Measurements from ENCODE around the gene YLPM1.

YLPM1 gene

GRCh38 chr14:74846168-74846567 is 83.1 kb downstream of the YLPM1 start:
- DNase-seq = no peak

GRCh38 chr14:74846968-74847665 is 84.0 kb downstream of the YLPM1 start:
- DNase-seq = peak in 1 of 2 experiments; percentile 14

DNA sequence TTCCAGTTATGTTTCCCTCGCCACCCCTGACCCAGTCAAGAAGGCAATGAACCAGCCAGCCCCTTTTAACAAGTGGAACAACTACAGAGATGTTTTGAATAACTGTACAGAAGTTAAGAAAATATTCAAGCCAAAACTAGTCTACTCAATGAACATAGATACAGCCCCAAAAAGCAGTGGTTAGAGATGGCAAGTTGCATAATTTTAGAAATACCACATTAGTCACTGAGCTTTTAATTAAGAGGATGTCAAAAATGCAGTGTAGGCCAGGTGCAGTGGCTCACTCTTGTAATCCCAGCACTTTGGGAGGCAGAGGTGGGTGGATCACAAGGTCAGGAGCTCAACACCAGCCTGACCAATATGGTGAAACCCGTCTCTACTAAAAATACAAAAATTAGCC is 85.7 kb downstream of the YLPM1 start:
- DNase-seq = no peak

DNA sequence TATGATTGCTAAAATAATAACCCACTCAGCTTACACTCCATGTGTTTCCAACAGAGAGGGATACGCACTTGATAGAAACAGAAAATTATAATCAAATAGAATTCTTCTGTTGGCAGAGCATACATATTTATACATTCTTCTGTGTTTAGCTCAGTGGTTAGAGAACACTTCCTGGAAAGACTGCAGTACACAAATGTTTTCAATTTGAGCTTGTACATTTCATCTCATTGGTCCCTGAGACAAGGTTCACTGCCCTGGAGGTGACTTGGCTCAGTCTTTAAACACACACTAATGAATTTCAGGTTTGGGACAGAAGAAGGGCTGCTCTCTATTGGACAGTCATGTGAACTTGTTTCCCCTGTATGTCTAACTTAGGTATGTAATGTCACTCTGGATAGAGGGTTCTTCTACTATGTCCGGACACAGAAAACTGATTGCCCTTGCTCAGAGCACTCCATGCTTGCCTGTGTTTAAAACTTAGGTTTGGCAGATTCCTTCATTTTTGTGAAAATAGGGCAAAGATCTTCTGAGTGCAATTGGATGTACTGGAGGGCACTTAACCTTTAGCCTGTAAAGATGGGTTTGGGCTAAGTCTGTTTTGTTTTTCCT is 89.9 kb downstream of the YLPM1 start:
- no peak for DNase-seq

DNA sequence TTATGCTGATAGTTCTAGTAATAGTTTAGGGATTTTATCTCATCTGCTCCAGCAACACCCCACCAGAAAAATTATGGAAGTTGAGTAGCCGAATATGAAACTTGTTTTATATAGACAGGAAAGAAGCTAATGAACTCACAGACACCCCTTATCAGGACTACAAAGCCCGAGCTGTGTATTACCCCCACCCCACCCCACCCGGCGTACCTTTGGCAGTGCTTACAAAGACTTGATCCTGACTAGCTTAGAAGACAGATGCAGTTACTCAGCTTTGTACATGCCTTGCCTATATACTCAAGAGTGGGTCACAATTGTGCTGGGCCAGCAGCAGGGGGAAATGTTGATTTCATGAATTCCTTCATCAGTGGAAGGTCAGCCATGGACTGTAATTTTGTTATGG is 90.5 kb downstream of the YLPM1 start:
- DNase-seq = no peak

- no peak for DNase-seq
Observed at GRCh38 chr14:74855021-74855420, 91.9 kb downstream of the YLPM1 start.

DNA sequence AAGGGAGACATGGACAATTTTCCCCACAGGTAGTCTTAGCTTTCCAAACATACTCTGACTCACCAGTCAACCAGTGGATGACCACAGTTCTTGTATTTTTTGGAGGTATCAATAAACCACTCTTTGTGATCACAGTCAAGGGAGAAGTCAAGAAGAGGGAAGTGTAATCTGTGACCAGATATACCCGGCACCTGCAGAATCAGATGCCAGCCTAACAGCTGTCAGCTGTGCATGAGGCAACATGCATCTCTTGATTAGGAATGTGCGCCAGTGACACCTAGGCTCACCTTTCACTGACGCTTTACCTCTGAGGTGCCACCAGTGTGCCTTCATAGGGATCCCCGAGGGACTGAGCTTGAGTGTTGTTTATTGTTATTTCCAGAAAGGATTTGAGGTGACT is 92.8 kb downstream of the YLPM1 start:
- DNase-seq = no peak

- no peak for DNase-seq
Observed at GRCh38 chr14:74856366-74856765, 93.2 kb downstream of the YLPM1 start.

- no peak for DNase-seq
Observed at GRCh38 chr14:74858022-74858421, 94.9 kb downstream of the YLPM1 start.

GRCh38 chr14:74859757-74860552 is 96.8 kb downstream of the YLPM1 start:
- no peak for DNase-seq

DNA sequence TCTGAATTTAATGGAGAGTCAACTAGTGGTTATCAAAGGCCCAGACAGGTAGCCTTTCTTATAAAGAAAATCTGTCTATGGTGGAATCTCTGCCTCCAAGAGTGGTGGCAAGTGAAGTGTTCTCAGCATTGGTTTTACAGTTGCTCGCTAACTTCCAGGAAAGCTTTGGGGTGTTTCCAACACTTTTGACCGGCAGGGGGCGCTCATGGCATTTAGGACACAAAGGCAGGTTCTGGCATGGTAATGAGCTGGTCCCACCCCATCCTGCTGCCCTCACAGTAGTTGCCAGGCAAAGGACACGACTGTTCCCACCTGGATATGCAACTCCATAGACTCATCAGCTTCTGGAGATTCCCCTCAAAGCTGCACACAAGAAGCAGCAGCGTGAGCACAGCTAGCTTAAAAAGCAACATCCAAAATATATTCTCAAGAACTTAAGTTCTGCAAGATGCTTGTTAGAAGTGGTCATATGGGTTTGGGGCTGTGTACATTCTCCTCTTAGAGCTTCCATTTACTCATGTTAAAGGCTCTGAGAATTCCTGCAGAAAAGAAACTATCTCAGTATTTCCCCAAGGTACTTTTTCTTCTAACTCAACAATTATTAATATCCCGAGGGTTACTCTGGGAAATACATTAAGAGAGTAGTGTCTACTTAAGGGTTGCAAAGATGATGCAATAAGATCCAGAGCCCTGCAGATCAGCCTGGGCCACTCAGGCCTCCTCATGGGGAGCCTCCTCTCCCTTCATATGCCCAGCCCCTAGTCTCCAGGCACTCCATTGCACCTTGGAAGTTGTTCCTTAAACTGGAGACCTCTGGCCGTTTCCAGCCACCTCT is 98.0 kb downstream of the YLPM1 start:
- peak; percentile 67 to 81 for DNase-seq

DNA sequence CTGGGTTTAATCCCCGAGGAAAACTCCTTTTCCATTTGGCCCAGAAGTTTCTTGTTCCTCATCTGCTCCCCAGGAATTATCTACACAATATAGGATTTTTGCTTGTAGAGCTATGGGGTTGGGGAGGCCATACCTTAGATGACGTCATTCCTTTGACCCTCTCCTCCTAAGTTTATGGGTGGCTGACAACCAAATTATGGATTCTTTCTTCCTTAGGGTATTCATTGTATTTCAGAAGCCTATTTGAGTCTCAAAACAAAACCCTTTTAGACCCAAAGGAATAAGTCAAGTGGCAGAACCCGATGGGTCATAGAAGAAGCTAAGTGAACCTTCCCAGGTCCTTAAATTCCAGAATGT is 98.6 kb downstream of the YLPM1 start:
- DNase-seq = no peak

GRCh38 chr14:74863274-74863673 is 100.2 kb downstream of the YLPM1 start:
- DNase-seq = no peak

DNA sequence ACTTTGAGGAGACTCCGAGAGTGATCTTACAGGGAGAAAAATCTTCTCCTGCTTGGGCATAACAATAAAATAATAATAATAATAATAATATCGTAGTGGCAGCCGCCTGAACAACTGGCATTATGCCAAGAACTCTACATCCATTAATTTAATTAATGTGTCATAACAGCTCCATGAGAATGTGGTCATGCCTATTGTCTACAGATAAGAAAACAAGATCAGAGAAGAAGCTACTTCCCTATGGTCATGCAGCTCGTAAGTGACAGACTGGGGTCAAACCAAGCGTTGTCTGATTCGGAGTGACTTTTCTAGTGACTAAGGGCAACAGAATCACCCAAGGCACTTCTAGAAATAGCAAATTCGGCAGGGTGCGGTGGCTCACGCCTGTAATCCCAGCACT is 101.1 kb downstream of the YLPM1 start:
- DNase-seq = no peak

DNA sequence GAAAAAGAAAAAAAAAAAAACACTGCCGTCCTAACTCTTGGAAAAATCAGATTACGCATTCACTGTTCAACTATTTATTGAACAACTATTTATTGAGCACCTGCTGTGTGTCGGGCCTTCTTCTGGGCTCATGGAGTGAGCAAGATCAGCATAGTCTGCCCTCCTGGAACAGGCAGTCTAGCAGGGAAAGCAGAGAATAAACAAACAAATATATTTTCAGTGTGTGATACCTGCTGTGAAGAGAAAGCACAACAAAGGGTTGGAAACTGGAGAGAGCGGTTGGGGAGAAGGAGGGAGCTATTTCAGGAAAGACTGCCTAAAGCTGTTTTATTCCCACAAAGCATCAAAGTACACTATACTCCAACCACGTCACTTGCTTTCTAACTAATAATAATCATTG is 102.0 kb downstream of the YLPM1 start:
- no peak for DNase-seq

DNA sequence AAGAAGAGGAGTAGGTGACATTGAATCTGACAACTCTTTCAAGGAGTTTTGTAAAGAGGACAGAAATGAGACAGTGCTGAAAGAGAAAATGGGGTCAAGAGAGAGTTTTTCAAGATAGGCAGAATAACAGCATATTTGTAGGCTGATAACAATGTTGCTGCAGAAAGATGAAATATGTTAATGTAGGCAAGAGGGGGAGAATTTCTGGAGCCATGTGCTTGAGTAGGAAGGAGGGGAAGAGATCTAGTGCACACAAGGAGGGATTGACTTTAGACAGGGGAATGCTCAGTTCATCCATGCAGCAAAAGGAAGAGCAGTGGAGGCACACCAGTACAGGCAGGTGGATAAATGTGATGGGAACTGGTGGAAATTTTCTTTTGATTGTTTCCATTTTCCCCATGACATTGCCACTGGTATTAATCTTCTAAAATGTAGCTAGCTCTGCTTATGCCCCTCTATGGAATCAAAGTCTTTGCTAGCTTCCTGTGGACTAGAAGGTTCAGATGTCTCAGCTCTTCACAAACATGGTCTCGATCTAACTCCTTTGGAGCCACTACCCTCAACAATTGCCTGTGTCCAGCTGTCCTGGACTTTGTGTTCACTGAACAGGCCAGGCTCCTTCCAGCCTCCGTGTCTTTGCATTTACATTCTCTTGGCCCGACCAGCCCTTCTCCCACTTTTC is 103.7 kb downstream of the YLPM1 start:
- DNase-seq = no peak

DNA sequence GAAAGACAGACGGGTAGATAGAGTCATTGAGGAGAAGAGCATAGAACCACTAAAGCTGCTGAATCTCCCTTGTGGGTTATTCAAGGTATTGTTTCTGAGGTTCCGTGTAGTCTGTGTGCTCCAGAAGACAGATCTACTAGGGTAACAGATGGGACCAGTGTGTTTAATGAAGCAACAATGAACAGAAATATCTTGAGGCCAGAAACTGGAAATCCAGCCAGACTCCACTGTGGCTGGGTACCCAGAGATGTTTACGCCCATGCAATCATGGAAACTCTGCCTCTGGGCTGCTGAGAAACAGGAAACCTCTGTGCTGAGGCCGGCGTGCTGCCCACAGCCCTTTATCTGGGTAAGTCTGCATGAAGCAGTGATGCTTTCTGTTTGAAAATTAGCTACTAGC is 104.6 kb downstream of the YLPM1 start:
- no peak for DNase-seq

DNA sequence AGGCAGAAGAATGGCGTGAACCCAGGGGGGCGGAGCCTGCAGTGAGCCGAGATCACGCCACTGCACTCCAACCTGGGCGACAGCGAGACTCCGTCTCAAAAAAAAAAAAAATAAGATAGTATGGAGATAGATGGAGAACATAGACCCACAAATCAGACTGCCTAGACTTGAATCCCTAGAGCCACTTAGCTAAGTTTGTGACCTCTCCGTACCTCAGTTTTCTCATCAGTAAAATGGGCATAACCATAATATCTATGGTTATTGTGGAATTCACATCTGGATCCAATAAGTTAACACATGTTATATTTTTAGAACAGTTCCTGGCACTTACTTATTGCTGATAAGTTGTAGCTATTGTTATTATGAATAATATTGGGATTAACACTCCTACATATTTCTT is 105.6 kb downstream of the YLPM1 start:
- DNase-seq = no peak

DNA sequence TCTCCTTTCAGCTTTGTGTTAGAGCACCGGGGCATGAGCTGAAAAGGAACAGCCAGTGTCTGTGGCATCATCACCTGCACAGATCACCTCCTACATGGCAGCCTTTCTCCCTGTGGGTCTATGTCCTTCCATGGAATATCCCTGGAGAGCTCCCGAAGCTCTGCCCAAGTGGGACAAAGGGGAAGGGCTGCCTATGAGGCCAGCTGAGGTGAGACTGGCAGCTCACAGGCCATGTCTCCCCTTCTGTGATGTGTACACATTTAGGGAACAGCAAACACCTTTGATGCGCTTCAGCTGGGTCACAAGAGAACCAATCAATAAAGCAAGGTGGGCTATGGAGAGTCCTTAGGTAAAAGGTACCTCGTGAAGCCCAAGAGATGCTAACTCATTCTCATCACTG is 108.7 kb downstream of the YLPM1 start:
- DNase-seq = no peak

DNA sequence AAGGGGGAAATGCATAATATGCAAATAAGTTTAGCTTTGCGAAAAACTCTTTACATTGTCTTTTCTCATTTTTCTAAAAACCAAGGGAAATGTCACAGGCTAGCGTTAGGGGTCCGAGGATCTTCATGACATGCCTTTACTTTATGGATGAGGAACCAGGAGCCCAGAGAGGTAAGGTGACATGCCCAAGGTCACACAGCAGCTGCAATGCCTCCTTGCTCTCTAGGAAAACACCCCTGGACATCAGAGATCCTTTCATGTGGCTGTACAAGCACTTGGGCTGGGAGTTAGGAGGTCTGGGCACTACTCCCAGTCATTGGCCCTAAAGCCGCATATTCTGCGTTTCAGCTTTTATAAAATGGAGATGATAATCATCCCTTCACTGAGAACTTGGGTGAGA is 112.1 kb downstream of the YLPM1 start:
- DNase-seq = no peak

DNA sequence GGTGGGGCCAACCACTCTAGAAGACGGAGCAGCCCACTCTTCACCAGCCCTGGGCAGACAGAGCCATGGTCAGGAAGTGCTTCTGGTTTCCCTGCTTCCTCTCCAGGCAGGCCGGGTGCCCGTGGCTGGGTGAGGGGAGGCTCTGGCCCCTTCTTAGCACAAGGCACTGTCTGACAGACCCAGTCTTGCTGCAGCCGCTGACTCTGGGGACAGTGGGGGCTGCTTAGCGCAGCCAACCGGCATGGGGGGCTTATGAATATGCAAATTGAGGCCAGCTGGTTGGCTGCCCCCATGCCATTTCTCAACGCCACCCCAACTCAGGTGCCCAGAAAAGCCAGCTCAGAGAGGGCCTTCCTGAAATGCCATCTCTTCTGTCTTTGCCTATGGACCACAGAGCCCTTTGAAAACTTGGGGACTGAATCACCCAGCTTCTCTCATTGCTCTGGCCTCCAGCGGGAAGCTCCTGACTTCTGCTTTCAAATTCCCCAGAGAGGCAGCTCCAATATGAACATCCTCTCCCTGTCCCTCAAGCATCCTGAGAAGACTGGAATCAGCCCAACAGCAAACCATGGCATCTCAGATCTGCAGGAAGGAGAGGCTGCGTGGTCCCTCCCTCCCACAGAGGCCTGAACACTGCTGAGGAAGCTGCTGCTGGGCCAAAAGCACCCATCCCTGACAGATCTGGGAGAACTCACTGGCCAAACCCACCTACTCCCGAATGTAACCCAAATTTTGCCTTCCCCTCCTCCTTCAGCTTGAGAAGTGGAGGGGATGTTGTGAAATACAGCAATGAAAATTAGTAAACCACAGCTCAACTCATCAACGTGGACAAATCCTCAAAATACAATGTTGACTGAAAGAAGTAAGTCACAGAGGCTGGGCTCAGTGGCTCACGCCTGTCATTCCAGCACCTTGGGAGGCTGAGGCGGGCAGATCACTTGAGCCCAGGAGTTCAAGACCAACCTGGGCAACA is 113.1 kb downstream of the YLPM1 start, which contains the start of gene PROX2:
TSS of gene PROX2 (minus strand) at position 205 of the 973 bp plus-strand sequence. CDS start 12,311 bp downstream, outside the sequence.
- DNase-seq = no peak
